ENCODE data around the gene SOHLH1.

- TF ChIP-seq CTCF (IDR thresholded peaks at IDR 0.05; ENCODE audit: low read length), result no peak
- no peak for TF ChIP-seq EZH2 (IDR thresholded peaks at IDR 0.05; ENCODE audit: borderline replicate concordance, low read length)
These were observed 40.0 kb downstream of the SOHLH1 start for GRCh38 chr9:135659252-135659651.

Measured in OCI-LY1 (cell line).